ENCODE results near the gene TRPM3. TPM values are rescaled to one million over a fixed set of nuclear protein-coding genes. Genes with fewer than 3 reads are reported as not detected.

The TRPM3 gene
- total RNA-seq, 2 donors from 2014 or later = 0.02 TPM; not detected in 1

DNA sequence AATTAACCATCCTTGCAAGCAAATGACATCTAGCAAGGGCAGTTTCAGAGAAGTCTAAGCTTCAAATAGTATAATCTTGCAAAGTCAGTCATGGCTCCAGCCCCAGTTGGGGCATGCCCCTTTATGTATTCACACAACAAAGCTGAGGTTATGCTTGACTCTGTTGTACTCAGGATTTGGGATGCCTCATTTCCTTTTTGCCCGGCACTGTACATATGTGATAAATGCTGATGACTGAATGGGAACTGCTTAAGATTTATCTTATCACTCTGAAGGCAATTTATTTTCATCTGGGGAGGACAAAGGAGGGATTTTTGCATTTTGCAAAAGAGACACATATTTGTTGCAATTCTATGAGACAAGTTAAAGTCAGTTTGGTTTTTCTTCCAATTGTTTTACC lies 219.2 kb downstream of the TRPM3 start:
- Mint-ChIP-seq H3K27ac (no peak overlapping the region), H3K9me3 (no peaks in the 10 kb centered on the region), H3K36me3 (no peaks in the 10 kb centered on the region)
- no peak for ATAC-seq
- no peak for DNase-seq (ENCODE audit: low spot score in 2 of 2)

GRCh38 chr9:70901746-70902145 lies 219.7 kb downstream of the TRPM3 start:
- H3K9me3 Mint-ChIP-seq = no peaks in the 10 kb centered on the region
- ATAC-seq (no peak), DNase-seq (ENCODE audit: low spot score in 2 of 2) (no peak)
- H3K36me3 Mint-ChIP-seq = no peaks in the 10 kb centered on the region
- no peak overlapping the region for H3K27ac Mint-ChIP-seq

- no peak overlapping the region for H3K27ac Mint-ChIP-seq
- H3K36me3 Mint-ChIP-seq = no peaks in the 10 kb centered on the region
- H3K9me3 Mint-ChIP-seq = no peaks in the 10 kb centered on the region
- no peak for DNase-seq (ENCODE audit: low spot score in 2 of 2)
- no peak for ATAC-seq
These were observed 220.4 kb downstream of the TRPM3 start for GRCh38 chr9:70901013-70901412.

- H3K27ac Mint-ChIP-seq = no peak overlapping the region
- no peak for ATAC-seq
- H3K36me3 Mint-ChIP-seq = no peaks in the 10 kb centered on the region
These were observed 227.8 kb downstream of the TRPM3 start for GRCh38 chr9:70893580-70894122.

DNA sequence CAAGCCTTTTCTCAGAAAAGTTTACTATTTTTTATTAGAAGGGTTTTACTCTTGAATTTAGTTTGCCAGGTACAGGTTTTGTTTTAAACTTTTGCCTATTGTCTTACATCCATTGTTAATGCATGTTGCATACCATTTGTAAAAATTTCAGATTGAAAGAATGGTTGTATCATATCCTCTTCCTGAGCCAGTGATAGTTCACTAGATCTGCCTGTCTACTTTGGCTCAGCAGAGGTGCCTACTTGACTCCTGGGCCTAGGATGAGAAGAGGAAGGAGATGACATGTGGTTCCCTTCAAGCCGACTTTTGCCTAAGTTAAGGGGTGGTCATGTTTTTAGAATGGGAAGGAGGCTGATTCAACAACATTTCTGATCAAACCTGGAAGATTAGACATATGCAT lies 232.9 kb downstream of the TRPM3 start:
- Mint-ChIP-seq H3K9me3 (no peaks in the 10 kb centered on the region), H3K27ac (no peak overlapping the region), H3K36me3 (no peaks in the 10 kb centered on the region)
- DNase-seq (ENCODE audit: low spot score in 2 of 2) = no peak
- no peak for ATAC-seq

More at GRCh38 chr9:70893580-70894122, 227.8 kb downstream of the TRPM3 start:
- H3K9me3 Mint-ChIP-seq = no peaks in the 10 kb centered on the region
- DNase-seq (ENCODE audit: low spot score in 2 of 2) = no peak

GRCh38 chr9:70887826-70888225 lies 233.6 kb downstream of the TRPM3 start:
- H3K27ac Mint-ChIP-seq = no peak overlapping the region
- no peaks in the 10 kb centered on the region for H3K36me3 Mint-ChIP-seq
- DNase-seq (ENCODE audit: low spot score in 2 of 2) = no peak
- no peak for ATAC-seq
- H3K9me3 Mint-ChIP-seq = no peaks in the 10 kb centered on the region

DNA sequence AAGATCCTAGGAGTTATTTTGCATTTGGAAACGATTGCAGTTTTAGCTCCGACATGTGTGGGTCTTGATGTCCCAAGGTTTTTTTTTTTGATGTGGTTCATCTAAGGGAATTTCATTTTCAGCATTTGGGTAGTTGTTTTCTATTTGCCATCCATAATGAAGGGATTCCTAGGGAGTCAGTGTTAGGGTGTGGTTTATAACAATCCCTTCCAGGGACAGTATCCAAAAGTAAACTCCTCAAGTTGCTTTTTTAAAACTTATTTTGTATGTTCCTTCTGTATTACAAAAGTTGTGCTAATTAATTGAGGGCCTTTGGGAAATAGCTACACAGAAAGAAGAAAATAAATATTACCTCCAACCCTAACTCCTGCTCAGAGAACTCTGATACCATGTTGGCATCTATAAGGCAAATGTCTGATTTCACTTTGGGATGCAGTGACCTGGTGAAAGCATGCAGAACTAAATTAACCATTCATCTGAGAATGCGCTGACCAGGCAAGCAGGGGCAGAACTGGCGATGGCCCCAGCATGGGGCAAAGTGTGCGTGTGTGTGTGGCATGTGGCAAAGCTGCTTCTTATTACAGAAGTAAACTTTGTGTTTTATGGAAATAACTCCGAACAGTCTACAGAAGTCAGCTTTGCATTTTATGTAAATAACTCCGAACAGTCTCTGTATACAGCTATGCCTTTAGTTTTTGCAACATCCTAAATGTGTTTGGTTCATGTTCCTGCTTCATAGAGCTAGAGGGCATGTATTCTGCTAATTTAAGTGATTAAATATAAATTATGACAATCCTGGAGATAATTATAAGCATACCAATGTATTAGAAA lies 237.2 kb downstream of the TRPM3 start:
- H3K36me3 Mint-ChIP-seq = no peaks in the 10 kb centered on the region
- no peaks in the 10 kb centered on the region for H3K9me3 Mint-ChIP-seq
- no peak for DNase-seq (ENCODE audit: low spot score in 2 of 2)
- ATAC-seq = no peak
- H3K27ac Mint-ChIP-seq = no peak overlapping the region

- ATAC-seq = no peak
These were observed 238.4 kb downstream of the TRPM3 start for GRCh38 chr9:70883056-70883455.

DNA sequence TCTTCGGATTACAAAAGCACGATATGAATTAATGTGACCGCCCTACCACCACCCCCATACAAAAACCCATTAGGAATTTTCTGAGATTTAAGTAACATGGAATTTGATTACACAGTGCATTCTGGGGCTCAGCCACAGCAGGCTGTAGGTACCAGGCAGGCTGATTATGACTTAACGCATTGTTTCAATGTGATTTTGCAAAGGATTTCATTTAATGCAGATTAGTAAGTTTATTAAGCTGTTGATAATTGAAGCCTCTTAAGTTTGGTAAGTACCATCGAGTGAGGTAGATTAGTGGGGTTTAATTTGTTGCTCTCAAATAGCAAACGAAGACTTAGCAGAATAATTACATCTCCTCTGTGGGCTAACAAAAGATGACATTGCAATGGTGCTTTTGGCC lies 240.1 kb downstream of the TRPM3 start:
- Mint-ChIP-seq H3K9me3 (no peaks in the 10 kb centered on the region), H3K36me3 (no peaks in the 10 kb centered on the region), H3K27ac (no peak overlapping the region)
- ATAC-seq (no peak), DNase-seq (ENCODE audit: low spot score in 2 of 2) (no peak)

More at GRCh38 chr9:70883056-70883455, 238.4 kb downstream of the TRPM3 start:
- no peaks in the 10 kb centered on the region for H3K36me3 Mint-ChIP-seq
- no peak for DNase-seq (ENCODE audit: low spot score in 2 of 2)
- no peaks in the 10 kb centered on the region for H3K9me3 Mint-ChIP-seq
- no peak overlapping the region for H3K27ac Mint-ChIP-seq

DNA sequence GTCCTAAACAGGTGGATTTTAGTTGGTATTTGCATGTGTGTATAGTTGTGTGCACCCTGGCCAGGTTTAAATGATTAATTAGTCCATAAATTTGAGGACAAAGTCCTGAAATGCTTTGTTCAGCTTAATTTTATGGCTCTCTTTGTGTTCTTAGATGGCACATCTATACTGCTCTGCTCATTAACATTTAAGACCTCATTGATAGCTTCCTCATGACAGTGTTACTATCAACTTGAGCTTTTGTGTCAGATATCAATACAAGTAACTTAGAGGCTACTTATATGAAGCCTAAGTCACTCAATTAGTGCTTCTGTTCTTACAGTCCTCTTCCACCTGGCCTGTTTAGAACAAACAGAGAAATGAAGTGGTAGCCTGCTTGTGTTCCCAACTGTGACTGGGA lies 240.9 kb downstream of the TRPM3 start:
- ATAC-seq (no peak), DNase-seq (ENCODE audit: low spot score in 2 of 2) (no peak)
- Mint-ChIP-seq H3K9me3 (no peaks in the 10 kb centered on the region), H3K36me3 (no peaks in the 10 kb centered on the region), H3K27ac (no peak overlapping the region)

DNA sequence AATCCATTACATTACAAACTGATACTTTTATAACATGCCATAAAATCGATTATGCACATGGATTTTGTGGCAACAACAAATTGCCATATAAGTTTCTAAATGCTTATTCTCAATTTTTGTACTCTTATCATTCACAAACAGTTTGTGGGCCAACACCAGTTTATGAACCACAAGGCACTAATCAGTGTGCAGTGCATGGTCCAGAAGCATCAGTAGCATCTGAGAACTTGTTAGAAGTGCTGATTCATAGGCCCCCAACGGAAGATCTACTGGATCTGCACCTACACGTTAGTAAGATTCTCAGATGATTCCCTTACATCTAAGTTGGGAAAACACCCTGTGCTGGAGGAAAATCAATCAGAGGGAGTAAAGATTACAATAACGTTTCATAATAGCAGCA lies 242.8 kb downstream of the TRPM3 start:
- Mint-ChIP-seq H3K27ac (no peak overlapping the region), H3K36me3 (no peaks in the 10 kb centered on the region), H3K9me3 (no peaks in the 10 kb centered on the region)
- ATAC-seq (no peak), DNase-seq (ENCODE audit: low spot score in 2 of 2) (no peak)

- Mint-ChIP-seq H3K9me3 (no peaks in the 10 kb centered on the region), H3K27ac (no peak overlapping the region), H3K36me3 (no peaks in the 10 kb centered on the region)
- DNase-seq (ENCODE audit: low spot score in 2 of 2) (no peak), ATAC-seq (no peak)
These were observed 247.0 kb downstream of the TRPM3 start for GRCh38 chr9:70874451-70874850.

DNA sequence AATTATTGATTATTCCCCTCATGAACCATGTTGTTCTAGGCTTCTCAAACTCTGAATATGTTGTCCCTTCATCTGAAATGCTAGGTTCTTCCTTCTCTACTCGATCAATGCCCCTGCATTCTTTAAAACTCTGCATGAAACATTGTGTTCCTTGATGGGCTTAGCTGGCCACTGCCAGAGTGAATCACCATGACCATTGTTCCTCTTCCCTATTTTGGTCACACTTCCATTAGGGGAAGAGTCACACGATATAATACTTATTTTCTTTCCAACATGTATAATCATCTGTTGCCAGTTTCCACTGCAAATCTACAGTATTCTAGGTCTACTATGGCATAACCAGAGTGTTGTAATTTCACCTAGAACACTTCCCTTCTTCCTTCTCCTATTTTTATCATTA lies 247.9 kb downstream of the TRPM3 start:
- Mint-ChIP-seq H3K9me3 (no peaks in the 10 kb centered on the region), H3K36me3 (no peaks in the 10 kb centered on the region), H3K27ac (no peak overlapping the region)
- DNase-seq (ENCODE audit: low spot score in 2 of 2) = no peak
- ATAC-seq = no peak

DNA sequence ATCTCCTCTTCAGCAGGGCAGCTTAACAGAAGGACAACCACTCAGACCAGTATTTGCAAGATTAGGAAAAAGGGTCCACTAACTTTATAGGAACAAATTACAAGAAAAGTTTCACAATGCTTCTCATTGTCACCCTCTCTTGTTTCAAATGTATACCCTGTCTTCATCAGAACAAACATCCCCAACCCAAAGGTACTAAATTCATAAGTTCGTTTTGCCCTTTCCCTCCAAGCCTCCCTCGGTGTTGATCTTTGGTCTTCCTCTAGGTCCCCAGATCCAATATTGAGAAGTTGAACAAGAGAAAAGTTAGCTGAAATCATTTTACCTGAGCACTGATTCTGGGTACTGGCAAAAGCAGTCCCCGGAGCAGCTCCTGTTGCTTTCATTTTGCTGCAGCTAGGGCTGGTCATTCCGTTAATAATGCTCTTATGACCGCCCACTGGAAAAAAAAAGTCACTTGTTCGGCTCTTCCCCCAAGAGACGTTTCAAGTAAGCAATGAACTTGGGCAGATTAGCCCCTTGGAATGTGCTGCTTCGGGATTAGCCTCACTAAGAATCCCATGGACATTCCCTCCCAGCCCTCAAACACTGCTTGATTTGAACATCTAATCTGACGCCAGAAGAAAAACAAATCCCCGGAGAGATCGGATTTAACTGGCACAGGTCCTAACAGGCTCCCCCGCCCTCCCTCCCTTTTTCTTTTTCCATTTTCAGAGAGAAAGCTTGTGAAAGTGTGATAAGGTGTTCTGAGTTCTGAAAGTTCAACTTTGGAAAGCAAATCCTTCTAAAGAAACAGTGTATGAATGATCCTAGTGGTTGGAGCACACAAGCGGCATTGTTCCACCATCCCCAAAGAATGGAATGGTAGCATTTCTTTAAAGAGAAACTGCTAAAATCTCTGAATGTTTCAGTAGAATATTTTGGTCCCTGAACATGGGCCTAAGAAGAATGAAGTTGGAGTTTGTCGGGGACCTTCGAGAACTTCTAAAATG lies 252.5 kb downstream of the TRPM3 start:
- ATAC-seq (no peak), DNase-seq (ENCODE audit: low spot score in 2 of 2) (no peak)
- H3K27ac Mint-ChIP-seq = no peak overlapping the region
- no peaks in the 10 kb centered on the region for H3K9me3 Mint-ChIP-seq
- H3K36me3 Mint-ChIP-seq = no peaks in the 10 kb centered on the region

DNA sequence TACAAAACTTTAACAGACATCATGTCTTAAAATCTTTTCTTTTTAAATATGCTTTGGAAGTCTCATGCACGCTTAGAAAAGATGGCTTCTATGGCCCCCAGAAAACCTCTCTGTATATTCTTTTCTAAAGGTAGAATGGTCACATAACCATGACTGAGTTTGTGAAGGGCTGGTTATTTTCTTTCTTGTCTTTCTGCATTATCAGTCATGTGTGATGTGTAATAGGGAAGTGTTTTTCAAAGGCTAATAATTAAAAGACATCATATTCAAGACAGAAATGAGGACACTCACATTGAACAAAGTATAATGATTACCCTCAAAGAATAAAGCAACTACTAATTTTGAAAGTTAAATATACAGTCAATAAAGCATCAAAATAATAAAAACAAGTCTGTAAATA lies 253.4 kb downstream of the TRPM3 start:
- no peaks in the 10 kb centered on the region for H3K9me3 Mint-ChIP-seq
- H3K36me3 Mint-ChIP-seq = no peaks in the 10 kb centered on the region
- no peak for DNase-seq (ENCODE audit: low spot score in 2 of 2)
- ATAC-seq = no peak
- no peak overlapping the region for H3K27ac Mint-ChIP-seq

DNA sequence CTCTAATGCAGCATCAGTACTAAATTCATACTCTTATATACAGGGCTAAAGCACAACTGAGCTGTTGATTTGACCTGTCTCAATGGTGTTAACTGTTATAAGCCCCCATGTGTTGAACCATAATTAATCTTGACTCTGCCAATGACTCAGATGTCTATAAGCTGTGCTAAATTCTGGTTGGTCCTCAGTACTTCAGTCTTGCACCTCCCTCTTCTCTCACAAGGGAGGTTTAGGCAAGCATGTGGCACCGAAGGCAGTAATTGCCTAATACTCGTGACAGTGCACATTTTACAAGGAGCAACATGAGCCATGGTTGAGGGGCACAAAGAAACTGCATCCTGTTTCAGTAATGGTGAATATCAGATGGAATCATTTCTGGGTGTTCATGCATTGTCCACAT lies 255.9 kb downstream of the TRPM3 start:
- no peak for ATAC-seq
- no peak for DNase-seq (ENCODE audit: low spot score in 2 of 2)
- H3K27ac Mint-ChIP-seq = no peak overlapping the region
- no peaks in the 10 kb centered on the region for H3K36me3 Mint-ChIP-seq
- no peaks in the 10 kb centered on the region for H3K9me3 Mint-ChIP-seq

GRCh38 chr9:70861797-70862196 lies 259.6 kb downstream of the TRPM3 start:
- H3K9me3 Mint-ChIP-seq = no peaks in the 10 kb centered on the region
- ATAC-seq = no peak
- no peak overlapping the region for H3K27ac Mint-ChIP-seq
- DNase-seq (ENCODE audit: low spot score in 2 of 2) = no peak
- no peaks in the 10 kb centered on the region for H3K36me3 Mint-ChIP-seq

All from activated naive CD4-positive, alpha-beta T cell treated with anti-CD3 and anti-CD28 coated beads, Interleukin-2, amount 50 U/mL, for 72 hours (primary cell).